Hippocampal formation (tissue), 2 donors: ENCODE data around the gene MAP3K5.
"Not testable (repeated sequence)": the region's sequence is repeated elsewhere in the genome, so short reads cannot be mapped to it uniquely, and the experiment has no call there.

Source experiments
- DNase-seq, 2 donors: peaks; one replicate each; lab custom pipeline; 2025; lab: John Stamatoyannopoulos, UW

MAP3K5 gene

GRCh38 chr6:136792410-136793262, at the start of gene MAP3K5:
TSS of gene MAP3K5 (minus strand) at chr6:136792477. CDS start at chr6:136792157, 320 bp downstream.
- DNase-seq = peak; percentile 78 to 80

DNA sequence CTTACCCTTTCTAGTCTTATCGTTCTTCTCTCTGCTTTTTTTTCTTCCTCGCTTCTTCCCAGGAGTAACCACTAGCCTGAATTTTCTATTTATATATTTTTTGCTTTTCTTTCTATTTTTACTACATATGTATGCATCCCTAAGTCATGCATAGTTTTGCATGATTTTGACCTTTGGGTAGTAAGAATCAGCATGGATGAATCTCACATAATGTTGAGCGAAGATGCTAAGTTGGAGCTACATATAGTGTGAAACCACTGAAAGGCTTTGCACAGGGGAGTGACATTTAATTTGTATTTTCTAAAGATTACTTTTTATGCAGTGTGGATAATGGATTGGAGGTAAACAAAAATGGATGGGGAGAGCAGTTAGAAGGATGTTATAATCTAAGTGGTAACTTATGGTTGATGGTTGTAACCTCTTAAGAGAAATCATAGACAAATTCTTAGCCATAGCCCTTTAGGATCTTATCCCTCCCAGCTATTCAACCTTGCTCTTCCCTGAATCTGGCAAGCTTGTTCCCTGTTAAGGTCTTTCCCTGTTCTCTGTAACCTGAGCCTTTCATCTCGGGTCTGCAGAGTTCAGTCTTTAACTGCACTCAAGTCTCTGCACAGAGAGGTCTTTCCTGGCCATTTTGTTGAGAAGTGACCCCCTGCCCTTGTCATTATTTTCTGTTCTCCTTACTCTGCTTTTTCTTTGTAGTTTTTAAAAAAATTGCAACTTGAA, 48.2 kb upstream of the MAP3K5 start:
- DNase-seq = no peak

- no peak for DNase-seq
Observed at GRCh38 chr6:136831873-136832562, 39.7 kb upstream of the MAP3K5 start.

DNA sequence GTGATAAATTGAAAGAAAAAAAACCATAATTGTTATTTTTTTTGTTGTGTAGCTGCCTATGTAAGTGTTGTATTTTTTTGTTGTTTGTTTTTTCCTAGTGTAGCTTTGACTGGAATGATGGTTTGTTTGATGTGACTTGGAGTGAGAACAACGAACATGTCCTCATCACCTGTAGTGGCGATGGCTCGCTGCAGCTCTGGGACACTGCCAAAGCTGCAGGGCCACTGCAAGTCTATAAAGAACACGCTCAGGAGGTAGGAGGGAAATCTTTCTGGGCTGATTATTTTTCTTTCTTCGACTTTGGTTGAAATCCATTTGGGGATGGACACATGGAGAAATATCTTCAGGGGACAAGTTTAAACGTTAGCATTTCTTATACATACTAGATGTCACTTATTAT, 33.9 kb upstream of the MAP3K5 start:
- no peak for DNase-seq

DNA sequence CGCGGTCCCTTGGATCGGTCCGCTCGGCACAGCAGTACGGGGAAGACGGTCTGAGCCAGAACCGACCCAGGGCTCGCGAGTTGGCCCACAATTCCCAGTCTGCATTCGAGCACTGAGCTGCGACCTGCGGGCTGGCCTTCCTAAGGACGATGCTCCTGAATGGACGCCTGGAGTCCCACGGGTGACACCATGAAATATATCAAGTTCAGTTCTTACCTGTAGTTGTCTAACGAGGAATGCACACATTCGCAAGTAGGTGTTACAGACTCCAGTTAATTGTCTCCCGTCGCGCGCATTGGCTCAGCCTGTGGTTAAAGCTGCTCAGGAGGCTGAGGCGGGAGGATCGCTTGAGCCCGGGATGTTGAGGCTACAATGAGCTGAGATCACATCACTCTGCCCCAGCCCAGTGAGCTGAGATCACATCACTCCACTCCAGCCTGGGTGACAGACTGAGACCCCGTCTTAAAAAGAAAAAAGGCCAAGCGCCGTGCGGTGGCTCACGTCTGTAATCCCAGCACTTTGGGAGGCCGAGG, 30.9 kb upstream of the MAP3K5 start:
- DNase-seq = no peak

GRCh38 chr6:136822376-136823127, 30.3 kb upstream of the MAP3K5 start, which contains the start of gene PEX7:
TSS of gene PEX7 (plus strand) at chr6:136822592. CDS start at chr6:136822666, 74 bp downstream.
- peak; percentile 85 to 87 for DNase-seq

GRCh38 chr6:136822046-136822375, 29.7 kb upstream of the MAP3K5 start:
- DNase-seq = no peak

- DNase-seq = no peak
Observed at GRCh38 chr6:136820561-136820960, 28.3 kb upstream of the MAP3K5 start.

- DNase-seq = no peak
Observed at GRCh38 chr6:136816656-136817055, 24.4 kb upstream of the MAP3K5 start.

- not testable (repeated sequence) for DNase-seq
Observed at GRCh38 chr6:136815608-136816007, 23.3 kb upstream of the MAP3K5 start.

DNA sequence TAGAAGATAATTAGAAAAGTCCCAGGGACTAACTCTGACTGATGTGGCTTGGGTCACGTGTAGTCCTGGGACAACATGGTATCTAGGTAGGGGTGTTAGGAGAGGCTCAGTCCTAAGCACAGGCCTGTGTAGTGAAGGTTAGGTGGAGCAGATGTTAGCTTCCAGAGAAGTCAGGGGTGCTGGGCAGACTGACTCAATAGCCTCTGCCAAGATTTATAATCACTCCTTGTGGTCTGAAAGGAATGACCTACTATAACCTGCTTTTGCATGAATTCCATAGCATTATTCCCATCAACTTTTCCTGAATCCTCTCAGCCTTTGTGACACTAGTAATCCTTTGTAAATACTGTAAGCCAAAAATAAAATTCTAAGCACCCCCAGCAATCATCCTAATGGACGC, 19.9 kb upstream of the MAP3K5 start:
- DNase-seq = no peak

GRCh38 chr6:136811272-136811671, 19.0 kb upstream of the MAP3K5 start:
- no peak for DNase-seq

- no peak for DNase-seq
Observed at GRCh38 chr6:136809091-136809860, 17.0 kb upstream of the MAP3K5 start.

DNA sequence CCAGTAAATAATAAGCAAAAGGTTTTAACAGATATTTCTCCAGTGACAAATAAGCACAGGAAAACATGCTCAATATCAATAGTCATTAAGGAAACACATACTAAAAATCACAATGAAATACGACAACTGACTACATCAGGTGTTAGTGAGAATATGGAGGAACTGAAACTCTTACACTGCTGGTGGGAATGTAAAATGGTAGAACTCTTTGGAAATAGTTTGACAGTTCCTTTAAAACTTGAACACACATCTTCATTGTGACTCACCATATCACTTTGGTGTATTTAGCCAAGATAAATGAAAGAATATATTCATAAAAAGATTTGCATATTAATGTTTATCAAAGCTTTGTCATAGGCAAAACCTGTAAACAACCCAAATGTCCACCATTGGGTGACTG, 11.3 kb upstream of the MAP3K5 start:
- no peak for DNase-seq

- DNase-seq = no peak
Observed at GRCh38 chr6:136801581-136801980, 9.3 kb upstream of the MAP3K5 start.

DNA sequence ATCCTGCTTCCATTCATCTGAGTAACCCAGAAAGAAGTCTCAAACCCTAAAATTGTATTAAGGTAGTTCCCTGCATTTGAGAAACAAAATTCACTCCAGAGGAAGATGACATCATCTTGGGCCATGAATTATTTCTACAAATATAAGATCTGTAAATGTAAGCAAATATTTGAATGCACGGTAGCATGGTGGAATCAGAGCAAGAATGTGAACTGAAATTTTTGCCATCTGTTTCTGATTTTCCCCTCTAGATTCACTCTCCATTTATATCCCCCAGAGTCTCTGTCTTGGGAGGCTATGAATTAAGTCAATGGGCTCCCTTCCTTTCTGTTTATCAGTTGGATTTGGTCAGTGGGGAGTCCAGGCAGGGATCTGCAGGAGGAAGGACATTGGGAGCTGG, 5.8 kb upstream of the MAP3K5 start:
- DNase-seq = no peak

DNA sequence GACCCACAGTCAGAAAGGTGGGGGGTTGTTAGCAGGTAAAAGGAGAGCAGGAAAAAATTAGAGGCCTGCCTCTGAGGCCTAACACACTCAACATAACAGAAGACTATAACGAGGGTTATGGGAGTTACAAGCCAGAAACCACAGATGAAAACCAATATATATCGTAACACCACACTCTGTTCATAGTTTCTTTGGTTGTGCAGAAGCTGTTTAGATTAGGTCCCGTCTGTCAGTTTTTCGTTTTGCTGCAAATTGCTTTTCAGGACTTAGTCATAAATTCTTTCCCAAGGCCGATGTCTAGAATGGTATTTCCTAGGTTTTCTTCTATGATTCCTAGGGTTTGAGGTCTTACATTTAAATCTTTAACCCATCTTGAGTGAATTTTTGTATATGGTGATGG, 3.7 kb upstream of the MAP3K5 start:
- DNase-seq = no peak

- DNase-seq = no peak
Observed at GRCh38 chr6:136795386-136795785, 3.1 kb upstream of the MAP3K5 start.

DNA sequence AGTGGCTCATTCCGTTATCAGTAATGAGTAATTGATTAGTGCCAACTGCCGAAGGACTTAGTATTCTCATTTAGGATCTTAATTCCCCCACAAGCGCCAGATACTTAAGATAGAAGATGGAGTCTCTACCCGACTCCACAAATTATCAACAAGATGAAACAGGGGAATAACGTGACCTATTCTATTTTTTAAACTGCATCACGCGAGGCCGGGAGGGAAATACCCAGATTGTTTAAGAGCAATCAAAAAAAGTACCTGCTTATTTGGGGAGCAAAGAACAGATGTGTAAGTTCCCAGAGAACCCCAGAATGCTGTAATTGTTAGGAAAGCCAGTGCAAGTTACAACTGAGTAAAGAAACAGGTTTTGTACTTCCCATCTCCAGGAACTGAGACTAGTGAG, 1.1 kb upstream of the MAP3K5 start:
- DNase-seq = no peak

DNA sequence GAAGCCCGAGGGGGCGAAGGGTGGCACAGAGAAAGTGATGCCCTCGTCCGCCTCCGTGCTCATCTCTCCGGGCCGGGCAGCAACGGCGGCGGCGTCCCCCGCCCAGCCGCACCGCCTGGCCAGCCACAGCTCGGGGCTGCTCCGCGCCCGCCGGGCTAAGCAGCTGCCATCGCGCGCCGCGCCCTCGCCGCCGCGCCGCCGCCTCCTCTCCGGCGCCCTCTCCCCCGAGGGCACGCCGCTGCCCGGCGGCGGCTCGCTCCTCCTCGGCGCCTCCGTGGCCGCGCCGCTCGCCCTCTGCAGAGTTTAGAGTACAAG, 225 bp downstream of the MAP3K5 start:
- no peak for DNase-seq
